ENCODE results near the gene PLVAP. TPM values are rescaled to one million over a fixed set of nuclear protein-coding genes. Genes with fewer than 3 reads are reported as not detected.

Gene PLVAP
- total and polyA plus RNA-seq, 5 donors = 81.7 to 113 (median 105) TPM

GRCh38 chr19:17312189-17313113, 64.7 kb downstream of the PLVAP start:
- WGBS = 86% methylated on average over 20 of the region's 20 CpGs
- Histone ChIP-seq H3K4me1 (ENCODE audit: control insufficient read depth, insufficient read depth, low read length) (no peaks in the 10 kb centered on the region), H3K27me3 (ENCODE audit: control insufficient read depth, insufficient read depth) (no peaks in the 10 kb centered on the region), H3K27ac (ENCODE audit: low read length) (no peak overlapping the region), H3K9me3 (ENCODE audit: control insufficient read depth, low read length) (no peaks in the 10 kb centered on the region), H3K4me3 (ENCODE audit: low read length) (no peak overlapping the region)
- no peak for ATAC-seq
- DNase-seq = no peak
- intact Hi-C loops (cut with DNase I) = no loop called here

- Histone ChIP-seq H3K27ac (ENCODE audit: low read length) (no peak overlapping the region), H3K4me3 (ENCODE audit: low read length) (no peak overlapping the region), H3K27me3 (ENCODE audit: control insufficient read depth, insufficient read depth) (no peaks in the 10 kb centered on the region), H3K9me3 (ENCODE audit: control insufficient read depth, low read length) (no peaks in the 10 kb centered on the region), H3K4me1 (ENCODE audit: control insufficient read depth, insufficient read depth, low read length) (no peaks in the 10 kb centered on the region)
- DNase-seq (no peak), ATAC-seq (no peak)
- WGBS = 78% methylated on average over 11 of the region's 11 CpGs
- intact Hi-C loops (cut with DNase I) = no loop called here
These were observed 65.5 kb downstream of the PLVAP start for GRCh38 chr19:17311455-17312188.

- no peak for ATAC-seq
- 7% methylated on average over 23 of the region's 23 CpGs for WGBS
These were observed 67.1 kb downstream of the PLVAP start for GRCh38 chr19:17309965-17310461.

GRCh38 chr19:17309198-17309964, 67.8 kb downstream of the PLVAP start, which contains the start of gene DDA1:
DDA1 (plus strand) TSS chr19:17309563; CDS start chr19:17309655, 92 bp downstream.
- no peaks in the 10 kb centered on the region for H3K9me3 ChIP-seq (ENCODE audit: control insufficient read depth, low read length)
- ATAC-seq = peak; percentile 94
- no peaks in the 10 kb centered on the region for H3K27me3 ChIP-seq (ENCODE audit: control insufficient read depth, insufficient read depth)
- intact Hi-C loops (cut with DNase I) = no loop called here
- peak; percentile 99 to 100 (median 100) for DNase-seq
- H3K27ac ChIP-seq (ENCODE audit: low read length) = no peak within 1 kb of the TSS
- under 1% methylated on average over 46 of the region's 46 CpGs for WGBS
- H3K4me3 ChIP-seq (ENCODE audit: low read length) = peak within 1 kb of the TSS; percentile 77
- H3K4me1 ChIP-seq (ENCODE audit: control insufficient read depth, insufficient read depth, low read length) = no peaks in the 10 kb centered on the region

More at GRCh38 chr19:17309965-17310461, 67.1 kb downstream of the PLVAP start:
- Histone ChIP-seq H3K27ac (ENCODE audit: low read length) (no peak overlapping the region), H3K4me1 (ENCODE audit: control insufficient read depth, insufficient read depth, low read length) (no peaks in the 10 kb centered on the region), H3K9me3 (ENCODE audit: control insufficient read depth, low read length) (no peaks in the 10 kb centered on the region), H3K27me3 (ENCODE audit: control insufficient read depth, insufficient read depth) (no peaks in the 10 kb centered on the region), H3K4me3 (ENCODE audit: low read length) (peak overlapping the region; percentile 77)
- intact Hi-C loops (cut with DNase I) = no loop called here
- DNase-seq = no peak

- H3K27ac ChIP-seq (ENCODE audit: low read length) = no peak overlapping the region
- DNase-seq (no peak), ATAC-seq (no peak)
- H3K4me3 ChIP-seq (ENCODE audit: low read length) = no peak overlapping the region
- 87% methylated on average over 8 of the region's 8 CpGs for WGBS
- no peaks in the 10 kb centered on the region for H3K4me1 ChIP-seq (ENCODE audit: control insufficient read depth, insufficient read depth, low read length)
- no peaks in the 10 kb centered on the region for H3K27me3 ChIP-seq (ENCODE audit: control insufficient read depth, insufficient read depth)
- no peaks in the 10 kb centered on the region for H3K9me3 ChIP-seq (ENCODE audit: control insufficient read depth, low read length)
- intact Hi-C loops (cut with DNase I) = no loop called here
These were observed 69.2 kb downstream of the PLVAP start for GRCh38 chr19:17307876-17308377.

GRCh38 chr19:17306285-17306714, 70.8 kb downstream of the PLVAP start:
- intact Hi-C loops (cut with DNase I) = no loop called here
- DNase-seq = no peak
- H3K27ac ChIP-seq (ENCODE audit: low read length) = peak overlapping the region; percentile 86
- peak overlapping the region; percentile 44 for H3K4me3 ChIP-seq (ENCODE audit: low read length)
- no peaks in the 10 kb centered on the region for H3K27me3 ChIP-seq (ENCODE audit: control insufficient read depth, insufficient read depth)
- ATAC-seq = no peak
- H3K9me3 ChIP-seq (ENCODE audit: control insufficient read depth, low read length) = no peaks in the 10 kb centered on the region
- H3K4me1 ChIP-seq (ENCODE audit: control insufficient read depth, insufficient read depth, low read length) = no peaks in the 10 kb centered on the region
- 10% methylated on average over 28 of the region's 28 CpGs for WGBS

GRCh38 chr19:17305517-17306284, 71.4 kb downstream of the PLVAP start, which contains the start of gene MRPL34:
MRPL34 (plus strand) TSS chr19:17305872; CDS start chr19:17305893, 21 bp downstream.
- intact Hi-C loops (cut with DNase I) = no loop called here
- Histone ChIP-seq H3K9me3 (ENCODE audit: control insufficient read depth, low read length) (no peaks in the 10 kb centered on the region), H3K27ac (ENCODE audit: low read length) (peak within 1 kb of the TSS; percentile 86), H3K4me1 (ENCODE audit: control insufficient read depth, insufficient read depth, low read length) (no peaks in the 10 kb centered on the region), H3K4me3 (ENCODE audit: low read length) (peak within 1 kb of the TSS; percentile 44), H3K27me3 (ENCODE audit: control insufficient read depth, insufficient read depth) (no peaks in the 10 kb centered on the region)
- ATAC-seq (peak; percentile 71), DNase-seq (peak; percentile 94 to 98 (median 97))
- under 1% methylated on average over 55 of the region's 55 CpGs for WGBS

GRCh38 chr19:17305216-17305516, 72.0 kb downstream of the PLVAP start:
- 1% methylated on average over 7 of the region's 7 CpGs for WGBS
- H3K9me3 ChIP-seq (ENCODE audit: control insufficient read depth, low read length) = no peaks in the 10 kb centered on the region
- intact Hi-C loops (cut with DNase I) = no loop called here
- H3K27ac ChIP-seq (ENCODE audit: low read length) = peak overlapping the region; percentile 38
- no peaks in the 10 kb centered on the region for H3K27me3 ChIP-seq (ENCODE audit: control insufficient read depth, insufficient read depth)
- no peak overlapping the region for H3K4me3 ChIP-seq (ENCODE audit: low read length)
- ATAC-seq (no peak), DNase-seq (no peak)
- H3K4me1 ChIP-seq (ENCODE audit: control insufficient read depth, insufficient read depth, low read length) = no peaks in the 10 kb centered on the region

- Histone ChIP-seq H3K27ac (ENCODE audit: low read length) (peak overlapping the region; percentile 38), H3K27me3 (ENCODE audit: control insufficient read depth, insufficient read depth) (no peaks in the 10 kb centered on the region), H3K4me1 (ENCODE audit: control insufficient read depth, insufficient read depth, low read length) (no peaks in the 10 kb centered on the region), H3K4me3 (ENCODE audit: low read length) (no peak overlapping the region), H3K9me3 (ENCODE audit: control insufficient read depth, low read length) (no peaks in the 10 kb centered on the region)
- ATAC-seq = no peak
- 56% methylated on average over 12 of the region's 12 CpGs for WGBS
- intact Hi-C loops (cut with DNase I) = no loop called here
- DNase-seq = no peak
These were observed 72.5 kb downstream of the PLVAP start for GRCh38 chr19:17304386-17305215.

Data from right cardiac atrium (tissue), 5 donors.